Tibial artery (tissue), 4 donors: Measurements from ENCODE around the gene APLP1.
"Not testable (repeated sequence)": the region's sequence is repeated elsewhere in the genome, so short reads cannot be mapped to it uniquely, and the experiment has no call there.

Experiments used
- DNase-seq, 2 donors: peaks; one replicate each; pipeline ENCODE4 v3.0.0-alpha.2; 2019
- H3K27ac ChIP-seq, 2 donors: fragments of 200-600 bp; sonication (generic) in 1 of 2; 1 replicate in 1 of 2; 2 replicates in 1 of 2; pipeline ENCODE4 v1.5.1; 2018 to 2019; ENCODE audit warnings: mild to moderate bottlenecking in 1 of 2
- H3K27me3 ChIP-seq, 2 donors: fragments of 200-600 bp; sonication (generic) in 1 of 2; one replicate each; pipeline versions ENCODE4 v1.5.1 to v1.6.0; 2016 to 2019
- H3K36me3 ChIP-seq, 3 donors: fragments of 200-600 bp; sonication (generic) in 2 of 3; one replicate each; pipeline ENCODE4 v1.5.1; 2016 to 2019; ENCODE audit warnings: mild to moderate bottlenecking in 2 of 3
- H3K4me1 ChIP-seq, 4 donors: fragments of 200-600 bp; sonication (generic) in 2 of 4; 1 replicate in 3 of 4; 2 replicates in 1 of 4; pipeline ENCODE4 v1.5.1; 2016 to 2019
- H3K4me3 ChIP-seq, 2 donors: fragments of 200-600 bp; sonication (generic) in 1 of 2; 1 replicate in 1 of 2; 2 replicates in 1 of 2; pipeline ENCODE4 v1.5.1; 2018 to 2019; ENCODE audit warnings: mild to moderate bottlenecking in 2 of 2
- H3K9me3 ChIP-seq, 3 donors: fragments of 200-600 bp; sonication (generic) in 1 of 3; one replicate each; pipeline ENCODE4 v1.5.1; 2016 to 2019
- intact Hi-C: fragments of 100-400 bp; cut with DNase I; formaldehyde crosslinking; loops from one replicate; pipeline ENCODE4 v1.15.0; 2023; ENCODE audit warnings: low total_unique reads
- TF ChIP-seq, protein P1 (sequence below), 2 experiments: fragments of 200-600 bp in 1 of 2; fragments of 450-650 bp in 1 of 2; IDR thresholded peaks; one replicate each; pipeline ENCODE4 v1.5.1; 2017 to 2019; ENCODE audit warnings: antibody characterized with exemption in 2 of 2, mild to moderate bottlenecking in 1 of 2, moderate library complexity in 1 of 2

Gene APLP1

DNA sequence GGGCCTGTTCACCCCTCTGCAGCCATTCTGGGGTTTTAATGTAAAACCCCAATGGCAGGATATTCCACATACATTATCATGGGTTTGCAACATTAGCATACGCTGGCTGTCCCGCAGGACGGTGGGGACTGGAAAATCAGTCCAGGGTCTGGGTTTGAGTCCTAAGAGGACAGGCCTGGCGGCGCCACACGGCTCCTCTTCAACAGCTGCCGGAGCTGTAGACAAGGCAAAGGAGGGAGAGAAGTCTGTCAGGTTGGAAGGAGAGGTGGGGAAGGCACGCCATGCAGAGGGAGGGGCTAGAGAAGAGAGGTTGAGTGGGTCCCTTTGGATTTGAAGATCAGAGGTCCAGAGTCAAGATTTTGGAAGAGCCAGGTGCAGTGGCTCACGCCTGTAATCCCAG is 20.0 kb downstream of the APLP1 start:
- Histone ChIP-seq H3K4me1 (no peaks in the 10 kb centered on the region), H3K27me3 (no peaks in the 10 kb centered on the region), H3K27ac (no peak overlapping the region), H3K9me3 (no peaks in the 10 kb centered on the region), H3K36me3 (peaks cover 34 to 66% (median 40%) of the 10 kb centered on the region in 3 donors), H3K4me3 (no peak overlapping the region)
- intact Hi-C loops, result loop anchor here (10.0 kb wide), 1 partner anchor 236 kb away; no protein-coding TSS in a partner anchor
- TF ChIP-seq, protein P1, sequence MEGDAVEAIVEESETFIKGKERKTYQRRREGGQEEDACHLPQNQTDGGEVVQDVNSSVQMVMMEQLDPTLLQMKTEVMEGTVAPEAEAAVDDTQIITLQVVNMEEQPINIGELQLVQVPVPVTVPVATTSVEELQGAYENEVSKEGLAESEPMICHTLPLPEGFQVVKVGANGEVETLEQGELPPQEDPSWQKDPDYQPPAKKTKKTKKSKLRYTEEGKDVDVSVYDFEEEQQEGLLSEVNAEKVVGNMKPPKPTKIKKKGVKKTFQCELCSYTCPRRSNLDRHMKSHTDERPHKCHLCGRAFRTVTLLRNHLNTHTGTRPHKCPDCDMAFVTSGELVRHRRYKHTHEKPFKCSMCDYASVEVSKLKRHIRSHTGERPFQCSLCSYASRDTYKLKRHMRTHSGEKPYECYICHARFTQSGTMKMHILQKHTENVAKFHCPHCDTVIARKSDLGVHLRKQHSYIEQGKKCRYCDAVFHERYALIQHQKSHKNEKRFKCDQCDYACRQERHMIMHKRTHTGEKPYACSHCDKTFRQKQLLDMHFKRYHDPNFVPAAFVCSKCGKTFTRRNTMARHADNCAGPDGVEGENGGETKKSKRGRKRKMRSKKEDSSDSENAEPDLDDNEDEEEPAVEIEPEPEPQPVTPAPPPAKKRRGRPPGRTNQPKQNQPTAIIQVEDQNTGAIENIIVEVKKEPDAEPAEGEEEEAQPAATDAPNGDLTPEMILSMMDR (IDR thresholded peaks at IDR 0.05), result no peak
- no peak for DNase-seq

DNA sequence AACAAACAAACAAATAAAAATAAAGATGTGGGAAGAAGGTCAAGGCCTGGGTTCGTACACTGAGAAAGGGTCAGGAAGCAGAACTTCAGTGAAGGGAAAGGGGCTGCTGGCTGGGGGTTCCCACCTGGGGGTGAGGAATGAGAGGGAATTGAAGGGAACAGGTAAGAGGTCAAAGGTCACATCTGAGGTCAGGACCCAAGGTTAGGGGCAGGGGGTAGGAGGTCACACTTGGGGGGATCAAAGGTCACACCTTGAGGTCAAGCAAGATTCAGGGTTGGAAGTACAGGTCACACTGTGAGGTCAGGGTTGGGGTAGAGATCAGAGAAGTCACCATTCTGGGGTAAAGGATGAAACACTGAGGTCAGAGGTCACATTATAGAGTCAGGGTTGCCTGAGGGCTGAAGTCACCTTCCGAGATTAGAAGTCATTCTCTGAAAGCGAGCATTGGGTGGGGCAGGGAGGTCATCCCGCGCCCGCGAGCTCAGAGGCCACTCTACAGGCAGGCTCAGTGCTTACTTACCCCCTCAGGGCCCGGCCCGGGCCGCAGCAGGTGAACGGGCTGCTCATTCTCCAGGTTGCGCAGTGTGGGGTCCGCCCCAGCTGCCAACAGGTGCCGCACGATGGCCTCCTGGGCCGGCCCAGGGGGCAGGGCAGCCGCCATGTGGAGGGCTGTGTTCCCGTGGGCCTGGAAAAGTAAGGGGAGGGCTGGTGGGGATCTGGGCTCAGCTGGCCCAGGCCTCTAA is 21.2 kb downstream of the APLP1 start:
- TF ChIP-seq, protein P1 (IDR thresholded peaks at IDR 0.05), result no peak
- H3K4me3 ChIP-seq, result no peak overlapping the region
- H3K36me3 ChIP-seq, result peaks cover 34 to 78% (median 51%) of the 10 kb centered on the region in 3 donors
- intact Hi-C loops, result loop anchor here (10.0 kb wide), 1 partner anchor 235 kb away; no protein-coding TSS in a partner anchor
- no peaks in the 10 kb centered on the region for H3K9me3 ChIP-seq
- H3K4me1 ChIP-seq, result no peaks in the 10 kb centered on the region
- no peaks in the 10 kb centered on the region for H3K27me3 ChIP-seq
- no peak overlapping the region for H3K27ac ChIP-seq
- DNase-seq, result no peak

DNA sequence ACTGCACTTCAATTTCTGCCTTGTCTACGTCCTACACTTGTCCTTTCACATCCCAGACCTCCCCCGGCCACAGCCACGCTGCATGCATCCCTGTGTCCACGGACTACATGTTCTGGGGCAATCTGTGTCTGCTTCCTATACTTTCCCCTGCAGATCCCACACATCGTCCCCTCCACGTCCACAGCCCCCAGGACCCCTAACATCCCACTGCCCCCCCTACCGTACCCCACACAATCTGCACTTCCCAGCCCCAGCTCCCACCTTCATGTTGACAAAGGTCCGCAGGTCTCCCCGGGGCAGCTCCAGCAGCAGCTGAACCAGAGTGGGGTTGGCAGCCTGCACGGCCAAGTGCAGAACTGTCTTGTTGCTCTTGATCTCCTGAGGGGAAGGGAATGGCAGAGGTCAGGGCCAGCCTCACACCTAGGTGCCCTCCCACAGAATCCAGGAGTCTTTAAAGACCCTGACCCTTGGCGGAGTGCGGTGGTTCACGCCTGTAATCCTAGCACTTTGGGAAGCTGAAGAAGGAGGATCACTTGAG is 21.8 kb downstream of the APLP1 start:
- H3K4me1 ChIP-seq, result no peaks in the 10 kb centered on the region
- H3K4me3 ChIP-seq, result no peak overlapping the region
- H3K27ac ChIP-seq, result no peak overlapping the region
- DNase-seq, result no peak
- H3K27me3 ChIP-seq, result no peaks in the 10 kb centered on the region
- no peaks in the 10 kb centered on the region for H3K9me3 ChIP-seq
- intact Hi-C loops, result no loop called here
- TF ChIP-seq, protein P1 (IDR thresholded peaks at IDR 0.05), result no peak
- H3K36me3 ChIP-seq, result peaks cover 34 to 84% (median 56%) of the 10 kb centered on the region in 3 donors

DNA sequence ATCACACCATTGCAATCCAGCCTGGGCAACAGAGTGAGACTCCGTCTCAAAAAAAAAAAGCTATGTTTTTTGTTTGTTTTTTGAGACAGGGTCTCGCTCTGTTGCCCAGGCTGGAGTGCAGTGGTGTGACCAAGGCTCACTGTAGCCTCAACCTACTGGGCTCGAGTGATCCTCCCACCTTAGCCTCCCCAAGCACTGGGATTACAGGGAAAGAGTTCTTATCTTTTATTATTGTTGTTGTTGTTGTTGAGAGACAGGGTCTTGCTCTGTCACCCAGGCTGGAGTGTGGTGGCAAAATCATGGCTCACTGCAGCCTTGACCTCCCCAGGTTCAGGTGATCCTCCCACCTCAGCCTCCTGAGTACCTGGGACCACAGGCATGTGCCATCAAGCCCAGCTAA is 23.4 kb downstream of the APLP1 start:
- H3K9me3 ChIP-seq, H3K4me3 ChIP-seq, H3K27me3 ChIP-seq, H3K4me1 ChIP-seq, DNase-seq, H3K27ac ChIP-seq, intact Hi-C loops: not testable (repeated sequence)
- peaks cover 34 to 97% (median 72%) of the 10 kb centered on the region in 3 donors for H3K36me3 ChIP-seq

DNA sequence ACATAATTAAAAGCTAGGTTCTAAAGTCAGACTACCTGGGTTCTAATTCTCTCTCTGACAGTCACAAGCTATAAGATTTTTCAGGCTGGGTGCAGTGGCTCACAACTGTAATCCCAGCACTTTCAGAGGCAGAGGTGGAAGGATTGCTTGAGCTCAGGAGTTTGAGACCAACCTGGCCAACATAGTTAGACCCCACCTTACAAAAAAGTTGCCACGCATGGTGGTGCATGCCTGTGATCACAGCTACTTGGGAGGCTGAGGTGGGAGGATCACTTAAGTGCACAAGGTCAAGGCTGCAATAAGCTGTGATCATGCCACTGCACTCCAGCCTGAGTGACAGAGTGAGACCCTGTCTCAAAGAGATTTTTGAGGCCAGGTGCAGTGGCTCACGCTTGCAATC is 26.0 kb downstream of the APLP1 start:
- intact Hi-C loops, result no loop called here

More for the DNA sequence above, 26.0 kb downstream of the APLP1 start:
- Histone ChIP-seq H3K27me3 (no peaks in the 10 kb centered on the region), H3K9me3 (no peaks in the 10 kb centered on the region), H3K27ac (no peak overlapping the region), H3K4me3 (no peak overlapping the region), H3K4me1 (peaks cover 0 to 15% (median 10%) of the 10 kb centered on the region in 4 donors), H3K36me3 (peaks cover 18 to 75% (median 54%) of the 10 kb centered on the region in 3 donors)
- TF ChIP-seq, protein P1 (IDR thresholded peaks at IDR 0.05), result no peak
- DNase-seq, result no peak
